H9 (cell line): Measurements from ENCODE around the gene SNX30. TPM values are rescaled to one million over a fixed set of nuclear protein-coding genes. Genes with fewer than 3 reads are reported as not detected.

ENCODE experiments used
- DNase-seq: peaks from one replicate; pipeline ENCODE4 v3.0.0-alpha.2; 2017
- H2AFZ ChIP-seq: one replicate; pipeline ENCODE4 v1.6.1; 2013; ENCODE audit warnings: mild to moderate bottlenecking, low read length, control low read depth, moderate library complexity
- H2AK5ac ChIP-seq: 2 replicates; pipeline ENCODE4 v1.6.1; 2013; ENCODE audit warnings: low read length, control low read depth, mixed read lengths; ENCODE audit not compliant: insufficient read length
- H2BK120ac ChIP-seq: one replicate; pipeline ENCODE4 v1.6.1; 2013; ENCODE audit warnings: low read depth, mild to moderate bottlenecking, low read length, control low read depth, inconsistent platforms; ENCODE audit not compliant: poor library complexity, severe bottlenecking
- H2BK12ac ChIP-seq: 2 replicates; pipeline ENCODE4 v1.6.1; 2013; ENCODE audit warnings: low read length, control low read depth, mixed read lengths, low read depth; ENCODE audit not compliant: insufficient read length
- H2BK15ac ChIP-seq: 2 replicates; pipeline ENCODE4 v1.6.1; 2013; ENCODE audit warnings: low read depth, low read length, control low read depth
- H2BK20ac ChIP-seq: one replicate; pipeline ENCODE4 v1.6.1; 2013; ENCODE audit warnings: low read depth, mild to moderate bottlenecking, low read length, control low read depth, inconsistent platforms; ENCODE audit not compliant: poor library complexity, severe bottlenecking
- H2BK5ac ChIP-seq: 2 replicates; pipeline ENCODE4 v1.6.1; 2013; ENCODE audit warnings: low read length, control low read depth, mixed read lengths; ENCODE audit not compliant: insufficient read length
- H3K14ac ChIP-seq: 2 replicates; pipeline ENCODE4 v1.6.1; 2013; ENCODE audit warnings: low read length, control low read depth; ENCODE audit not compliant: insufficient read depth
- H3K18ac ChIP-seq: 2 replicates; pipeline ENCODE4 v1.6.1; 2013; ENCODE audit warnings: low read depth, mild to moderate bottlenecking, mixed read lengths, low read length, control low read depth; ENCODE audit not compliant: insufficient read length
- H3K23ac ChIP-seq: 2 replicates; pipeline ENCODE4 v1.6.1; 2013; ENCODE audit warnings: low read length, control low read depth, mixed read lengths, low read depth; ENCODE audit not compliant: insufficient read length
- H3K23me2 ChIP-seq: 2 replicates; pipeline ENCODE4 v1.6.1; 2013; ENCODE audit warnings: low read depth, mild to moderate bottlenecking, mixed read lengths, low read length, control low read depth; ENCODE audit not compliant: insufficient read length, poor library complexity, severe bottlenecking
- H3K27ac ChIP-seq: 2 replicates; pipeline ENCODE4 v1.5.1; 2013; ENCODE audit warnings: low read length, control low read depth, mixed read lengths, low read depth; ENCODE audit not compliant: insufficient read length
- H3K27me3 ChIP-seq: 2 replicates; pipeline ENCODE4 v1.6.1; 2013; ENCODE audit warnings: low read length, control low read depth, inconsistent platforms; ENCODE audit not compliant: insufficient read depth
- H3K4ac ChIP-seq: 2 replicates; pipeline ENCODE4 v1.6.1; 2013; ENCODE audit warnings: low read depth, mild to moderate bottlenecking, control low read depth, inconsistent platforms, low read length, moderate library complexity
- H3K4me1 ChIP-seq: 2 replicates; pipeline ENCODE4 v1.6.1; 2013; ENCODE audit warnings: low read length, control low read depth, inconsistent platforms; ENCODE audit not compliant: insufficient read depth
- H3K4me2 ChIP-seq: 2 replicates; pipeline ENCODE4 v1.6.1; 2013; ENCODE audit warnings: low read length, control low read depth, mixed read lengths; ENCODE audit not compliant: insufficient read length, insufficient read depth
- H3K56ac ChIP-seq: 2 replicates; pipeline ENCODE4 v1.6.1; 2013; ENCODE audit warnings: low read depth, mild to moderate bottlenecking, mixed read lengths, low read length, control low read depth; ENCODE audit not compliant: insufficient read length
- H3K79me1 ChIP-seq: 2 replicates; pipeline ENCODE4 v1.6.1; 2013; ENCODE audit warnings: low read depth, mild to moderate bottlenecking, moderate library complexity, low read length, control low read depth, inconsistent platforms; ENCODE audit not compliant: insufficient read depth, poor library complexity, severe bottlenecking
- H3K79me2 ChIP-seq: 2 replicates; pipeline ENCODE4 v1.6.1; 2013; ENCODE audit warnings: low read length, control low read depth, inconsistent platforms; ENCODE audit not compliant: insufficient read depth
- H3K9ac ChIP-seq: 2 replicates; pipeline ENCODE4 v1.6.1; 2013; ENCODE audit warnings: low read length, control low read depth, mixed read lengths; ENCODE audit not compliant: insufficient read length; ENCODE audit errors: extremely low read depth
- H3K9me3 ChIP-seq: one replicate; pipeline ENCODE4 v1.6.1; 2013; ENCODE audit warnings: low read depth, low read length, inconsistent platforms; ENCODE audit not compliant: control insufficient read depth
- H3T11ph ChIP-seq: one replicate; pipeline ENCODE4 v1.6.1; 2013; ENCODE audit warnings: mild to moderate bottlenecking, low read length, control low read depth, inconsistent platforms
- H4K20me1 ChIP-seq: one replicate; pipeline ENCODE4 v1.6.1; 2013; ENCODE audit not compliant: control insufficient read depth, insufficient read length, insufficient read depth
- H4K5ac ChIP-seq: 2 replicates; pipeline ENCODE4 v1.6.1; 2013; ENCODE audit warnings: low read depth, mild to moderate bottlenecking, mixed read lengths, low read length, control low read depth; ENCODE audit not compliant: insufficient read length
- H4K8ac ChIP-seq: replicated peaks from 2 replicates; pipeline ENCODE4 v1.6.1; 2013; ENCODE audit warnings: low read length, control low read depth, mixed read lengths, low read depth; ENCODE audit not compliant: insufficient read length
- H4K91ac ChIP-seq: 2 replicates; pipeline ENCODE4 v1.6.1; 2013; ENCODE audit warnings: low read depth, mild to moderate bottlenecking, moderate library complexity, mixed read lengths, low read length, control low read depth; ENCODE audit not compliant: insufficient read length
- H3K27ac Mint-ChIP-seq, 3 experiments: 2 replicates in 2 of 3; 3 replicates in 1 of 3; pipeline ENCODE4 v1.8.0; 2020 to 2021; ENCODE audit warnings: mixed read lengths in 3 of 3, mild to moderate bottlenecking in 1 of 3, moderate library complexity in 1 of 3
- H3K27me3 Mint-ChIP-seq: 2 replicates; pipeline ENCODE4 v1.8.0; 2021; ENCODE audit warnings: low read depth, mild to moderate bottlenecking, moderate library complexity, mixed read lengths
- H3K36me3 Mint-ChIP-seq, 3 experiments: 2 replicates in 2 of 3; 3 replicates in 1 of 3; pipeline ENCODE4 v1.8.0; 2020 to 2021; ENCODE audit warnings: low read depth in 3 of 3, mixed read lengths in 3 of 3; ENCODE audit not compliant: insufficient read depth in 1 of 3
- H3K4me1 Mint-ChIP-seq, 2 experiments: 2 replicates each; pipeline ENCODE4 v1.8.0; 2020; ENCODE audit warnings: mixed read lengths in 2 of 2
- H3K4me3 Mint-ChIP-seq, 2 experiments: 2 replicates in 1 of 2; 3 replicates in 1 of 2; pipeline ENCODE4 v1.8.0; 2020 to 2021; ENCODE audit warnings: mild to moderate bottlenecking in 2 of 2, mixed read lengths in 2 of 2, moderate library complexity in 1 of 2
- H3K9me3 Mint-ChIP-seq, 2 experiments: 2 replicates in 1 of 2; 3 replicates in 1 of 2; pipeline ENCODE4 v1.8.0; 2020; ENCODE audit warnings: mild to moderate bottlenecking in 2 of 2, mixed read lengths in 2 of 2, moderate library complexity in 1 of 2
- WGBS: extraction: QIAGEN DNeasy Blood & Tissue Kit; methylation state at CpG from one replicate; pipeline ENCODE4 v1.1.7; 2013; ENCODE audit warnings: missing lambda C conversion rate, low lambda C conversion rate, mixed read lengths; ENCODE audit not compliant: insufficient read length; ENCODE audit errors: extremely low coverage; 5-methylcytosine and 5-hydroxymethylcytosine counted together
- total RNA-seq: library from RNA; stranded (reverse); gene quantifications from 2 replicates; pipeline ENCODE4 v1.2.1, GENCODE V29; 2021
- TF ChIP-seq, protein P1 (sequence below): fragments of 200-600 bp; sonication (generic); conservative IDR thresholded peaks from 3 replicates; pipeline ENCODE4 v1.8.0; 2021; ENCODE audit warnings: antibody characterized with exemption, mild to moderate bottlenecking

Gene SNX30
- total RNA-seq, 1 experiment from 2014 or later = 10.3 TPM

DNA sequence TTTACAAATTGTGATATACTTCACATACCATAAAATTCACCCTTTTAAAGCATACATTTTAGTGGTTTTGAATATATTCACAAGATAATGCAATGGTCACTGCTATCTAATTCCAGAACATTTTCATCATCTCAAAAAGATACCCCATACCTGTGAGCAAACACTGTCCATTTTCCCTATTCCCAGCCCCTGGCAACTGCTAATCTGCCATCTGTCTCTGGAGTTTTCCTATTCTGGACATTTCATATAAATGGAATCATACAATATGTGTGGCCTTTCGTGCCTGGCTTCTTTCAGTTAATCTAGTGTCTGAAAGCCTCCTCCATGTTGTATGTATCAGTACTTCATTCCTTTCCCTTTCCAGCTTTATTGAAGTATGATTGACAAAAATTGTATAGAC is 14.7 kb downstream of the SNX30 start:
- Histone ChIP-seq H3K4me1 (no peaks in the 10 kb centered on the region; the same call in 1 of the 2 replicates), H2BK120ac (no peak overlapping the region), H3K79me2 (0 out of 2 replicates have a peak, but pooled peaks cover 2% of the 10 kb centered on the region), H3K18ac (no peak overlapping the region), H3K27me3 (no peaks in the 10 kb centered on the region), H2BK20ac (no peak overlapping the region), H4K91ac (no peak overlapping the region), H4K20me1 (no peaks in the 10 kb centered on the region), H3K14ac (no peak overlapping the region), H3K27ac (no peak overlapping the region), H3K23me2 (no peaks in the 10 kb centered on the region), H2BK12ac (no peak overlapping the region), H3K4me2 (no peak overlapping the region), H4K5ac (no peak overlapping the region), H3K56ac (no peak overlapping the region), H3K4ac (no peak overlapping the region), H3T11ph (no peak overlapping the region), H2BK15ac (no peak overlapping the region), H2AFZ (no peak overlapping the region), H2BK5ac (no peak overlapping the region), H3K79me1 (no peaks in the 10 kb centered on the region), H3K9me3 (no peaks in the 10 kb centered on the region), H3K9ac (no peak overlapping the region), H2AK5ac (no peak overlapping the region), H3K23ac (no peak overlapping the region), H4K8ac (no peak overlapping the region)
- peaks cover 15 to 16% of the 10 kb centered on the region in 2 experiments for H3K4me1 Mint-ChIP-seq
- H3K9me3 Mint-ChIP-seq = peaks cover 6 to 8% of the 10 kb centered on the region in 2 experiments; a peak in 4 of 5 replicates
- TF ChIP-seq, protein P1, sequence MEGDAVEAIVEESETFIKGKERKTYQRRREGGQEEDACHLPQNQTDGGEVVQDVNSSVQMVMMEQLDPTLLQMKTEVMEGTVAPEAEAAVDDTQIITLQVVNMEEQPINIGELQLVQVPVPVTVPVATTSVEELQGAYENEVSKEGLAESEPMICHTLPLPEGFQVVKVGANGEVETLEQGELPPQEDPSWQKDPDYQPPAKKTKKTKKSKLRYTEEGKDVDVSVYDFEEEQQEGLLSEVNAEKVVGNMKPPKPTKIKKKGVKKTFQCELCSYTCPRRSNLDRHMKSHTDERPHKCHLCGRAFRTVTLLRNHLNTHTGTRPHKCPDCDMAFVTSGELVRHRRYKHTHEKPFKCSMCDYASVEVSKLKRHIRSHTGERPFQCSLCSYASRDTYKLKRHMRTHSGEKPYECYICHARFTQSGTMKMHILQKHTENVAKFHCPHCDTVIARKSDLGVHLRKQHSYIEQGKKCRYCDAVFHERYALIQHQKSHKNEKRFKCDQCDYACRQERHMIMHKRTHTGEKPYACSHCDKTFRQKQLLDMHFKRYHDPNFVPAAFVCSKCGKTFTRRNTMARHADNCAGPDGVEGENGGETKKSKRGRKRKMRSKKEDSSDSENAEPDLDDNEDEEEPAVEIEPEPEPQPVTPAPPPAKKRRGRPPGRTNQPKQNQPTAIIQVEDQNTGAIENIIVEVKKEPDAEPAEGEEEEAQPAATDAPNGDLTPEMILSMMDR = no peak
- peaks cover 0 to 7% (median 4%) of the 10 kb centered on the region in 3 experiments; a peak in 5 of 7 replicates for H3K36me3 Mint-ChIP-seq
- no peaks in the 10 kb centered on the region for H3K27me3 Mint-ChIP-seq
- DNase-seq = no peak
- WGBS = no CpG with 5 or more reads among the region's 1 CpG
- H3K27ac Mint-ChIP-seq = no peak overlapping the region
- no peak overlapping the region for H3K4me3 Mint-ChIP-seq
